ENCODE results near the gene SLC35A1.

SLC35A1 gene

DNA sequence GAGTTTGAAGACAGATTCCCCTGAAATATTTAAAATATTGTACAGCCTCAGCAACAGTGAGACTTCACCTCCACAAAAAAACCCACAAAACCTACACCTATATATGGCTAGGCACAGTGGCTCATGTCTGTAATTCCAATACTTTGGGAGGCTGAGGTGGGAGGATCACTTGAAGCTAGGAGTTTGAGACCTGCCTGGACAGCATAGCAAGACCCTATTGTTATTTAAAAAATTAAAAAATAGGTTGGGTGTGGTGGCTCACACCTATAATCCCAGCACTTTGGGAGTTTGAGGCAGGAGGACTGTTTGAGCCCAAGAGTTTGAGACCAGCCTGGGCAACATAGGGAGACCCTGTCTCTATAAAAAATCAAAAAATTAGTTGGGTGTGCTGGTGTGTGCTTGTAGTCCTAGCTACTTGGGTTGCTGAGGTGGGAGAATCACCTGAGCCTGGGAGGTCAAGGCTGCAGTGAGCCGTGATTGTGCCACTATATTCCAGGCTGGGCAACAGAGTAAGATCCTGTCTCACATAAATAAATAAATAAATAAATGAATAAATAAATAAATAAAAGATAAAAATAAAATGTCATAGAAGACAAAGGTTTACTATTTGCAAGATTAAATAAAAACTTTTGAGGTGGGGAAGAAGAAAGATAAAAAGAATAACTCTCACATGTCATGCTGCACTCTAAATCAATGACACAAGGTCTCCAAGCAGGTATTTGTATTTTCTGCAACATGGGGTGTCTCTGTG is 65.9 kb downstream of the SLC35A1 start:
- Histone ChIP-seq H2AFZ (ENCODE audit: low read depth, low read length) (no peak overlapping the region), H2BK120ac (ENCODE audit: low read depth, low read length) (no peak overlapping the region), H2BK5ac (ENCODE audit: low read depth, low read length, poor library complexity, severe bottlenecking) (no peak overlapping the region), H3K23ac (ENCODE audit: low read length in 2 of 2) (no peak overlapping the region), H3K27me3 (ENCODE audit: control insufficient read depth in 1 of 2, insufficient read depth in 1 of 2, low read length in 2 of 2) (no peaks in the 10 kb centered on the region), H2AK5ac (ENCODE audit: low read length, severe bottlenecking) (no peak overlapping the region), H3K9me3 (ENCODE audit: control insufficient read depth, low read length) (peaks cover 9% of the 10 kb centered on the region), H3K36me3 (ENCODE audit: control insufficient read depth in 1 of 2, insufficient read depth in 2 of 2, low read depth in 1 of 2, low read length in 2 of 2) (peaks cover 26 to 84% of the 10 kb centered on the region in 2 experiments), H3K4ac (ENCODE audit: low read depth in 1 of 2, low read length in 2 of 2) (no peak overlapping the region), H2BK15ac (ENCODE audit: low read depth, poor library complexity, severe bottlenecking) (no peak overlapping the region), H3K27ac (ENCODE audit: low read length, poor library complexity, severe bottlenecking) (no peak overlapping the region), H3K4me2 (ENCODE audit: low read length, poor library complexity, severe bottlenecking) (no peak overlapping the region), H3K4me3 (ENCODE audit: insufficient read depth in 1 of 2, low read depth in 1 of 2, low read length in 2 of 2) (no peak overlapping the region), H4K8ac (ENCODE audit: low read length) (no peak overlapping the region), H2BK12ac (ENCODE audit: low read length in 2 of 2) (no peak overlapping the region), H3K18ac (ENCODE audit: low read depth in 1 of 2, low read length in 2 of 2) (no peak overlapping the region), H3K9ac (ENCODE audit: low read length) (no peak overlapping the region), H3K4me1 (ENCODE audit: control insufficient read depth, insufficient read depth, low read depth, low read length) (peaks cover 2% of the 10 kb centered on the region), H3K79me1 (replicated peaks; ENCODE audit: low read length, poor library complexity, severe bottlenecking) (peaks cover 24% of the 10 kb centered on the region), H3K14ac (ENCODE audit: low read length in 2 of 2) (no peak overlapping the region), H4K91ac (ENCODE audit: low read length) (no peak overlapping the region)
- WGBS, result no CpG with 5 or more reads among the region's 1 CpG
- DNase-seq, result no peak

DNA sequence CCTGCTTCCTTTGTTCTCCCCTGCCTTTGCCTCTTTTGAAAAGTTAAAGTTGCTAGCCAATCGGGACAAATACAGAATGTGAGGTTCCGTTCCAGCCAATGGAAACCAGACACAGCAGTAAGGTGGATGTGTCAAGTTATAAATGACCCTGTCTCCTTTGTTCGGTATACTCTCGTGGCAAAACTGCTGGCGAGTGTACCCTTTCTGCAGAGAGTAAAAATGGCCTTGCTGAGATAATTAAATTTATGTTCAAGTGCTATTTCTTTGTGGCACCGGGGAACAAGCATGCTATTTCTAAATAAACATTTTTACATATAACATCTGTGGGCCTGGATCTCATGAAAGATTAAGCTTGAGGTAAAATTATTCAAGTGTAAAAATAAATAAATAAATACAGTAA is 66.8 kb downstream of the SLC35A1 start:
- no peak overlapping the region for H2BK12ac ChIP-seq (ENCODE audit: low read length in 2 of 2)

DNA sequence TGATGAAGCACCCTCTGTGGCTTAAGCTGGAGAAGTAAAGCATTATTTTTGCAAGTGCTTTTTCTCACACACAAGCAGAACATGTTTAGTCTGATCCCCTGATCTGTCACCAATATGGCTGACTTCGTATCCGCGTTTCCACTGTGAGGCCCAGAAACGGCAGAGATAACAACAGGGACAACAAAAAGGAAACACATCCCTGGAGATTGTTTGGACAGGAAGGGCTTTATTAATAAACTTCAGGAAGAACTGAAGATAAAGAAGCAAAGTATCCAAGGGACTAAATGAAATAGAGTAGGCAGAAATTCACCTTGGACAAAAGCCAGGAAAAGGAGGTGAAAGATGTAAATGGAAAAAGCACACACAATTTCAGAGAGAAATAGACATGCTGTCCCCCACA is 67.8 kb downstream of the SLC35A1 start:
- peaks cover 9% of the 10 kb centered on the region for H3K9me3 ChIP-seq (ENCODE audit: control insufficient read depth, low read length)
- H3K79me1 ChIP-seq (replicated peaks; ENCODE audit: low read length, poor library complexity, severe bottlenecking), result peaks cover 23% of the 10 kb centered on the region
- H3K14ac ChIP-seq (ENCODE audit: low read length in 2 of 2), result no peak overlapping the region
- 95% methylated on average over 4 of the region's 4 CpGs for WGBS
- no peak overlapping the region for H3K9ac ChIP-seq (ENCODE audit: low read length)
- H3K4me1 ChIP-seq (ENCODE audit: control insufficient read depth, insufficient read depth, low read depth, low read length), result no peaks in the 10 kb centered on the region
- H2BK15ac ChIP-seq (ENCODE audit: low read depth, poor library complexity, severe bottlenecking), result no peak overlapping the region
- H2BK12ac ChIP-seq (ENCODE audit: low read length in 2 of 2), result no peak overlapping the region
- no peak overlapping the region for H3K4ac ChIP-seq (ENCODE audit: low read depth in 1 of 2, low read length in 2 of 2)
- H2BK5ac ChIP-seq (ENCODE audit: low read depth, low read length, poor library complexity, severe bottlenecking), result no peak overlapping the region
- H3K27ac ChIP-seq (ENCODE audit: low read length, poor library complexity, severe bottlenecking), result no peak overlapping the region
- no peak overlapping the region for H2AK5ac ChIP-seq (ENCODE audit: low read length, severe bottlenecking)
- H4K91ac ChIP-seq (ENCODE audit: low read length), result no peak overlapping the region
- DNase-seq, result no peak
- H3K23ac ChIP-seq (ENCODE audit: low read length in 2 of 2), result no peak overlapping the region
- no peaks in the 10 kb centered on the region for H3K27me3 ChIP-seq (ENCODE audit: control insufficient read depth in 1 of 2, insufficient read depth in 1 of 2, low read length in 2 of 2)
- no peak overlapping the region for H2BK120ac ChIP-seq (ENCODE audit: low read depth, low read length)
- no peak overlapping the region for H3K4me2 ChIP-seq (ENCODE audit: low read length, poor library complexity, severe bottlenecking)
- no peak overlapping the region for H4K8ac ChIP-seq (ENCODE audit: low read length)
- no peak overlapping the region for H3K4me3 ChIP-seq (ENCODE audit: insufficient read depth in 1 of 2, low read depth in 1 of 2, low read length in 2 of 2)
- H3K18ac ChIP-seq (ENCODE audit: low read depth in 1 of 2, low read length in 2 of 2), result no peak overlapping the region
- peaks cover 25 to 84% of the 10 kb centered on the region in 2 experiments for H3K36me3 ChIP-seq (ENCODE audit: control insufficient read depth in 1 of 2, insufficient read depth in 2 of 2, low read depth in 1 of 2, low read length in 2 of 2)
- H2AFZ ChIP-seq (ENCODE audit: low read depth, low read length), result no peak overlapping the region

More for the DNA sequence above, 66.8 kb downstream of the SLC35A1 start:
- H4K91ac ChIP-seq (ENCODE audit: low read length), result no peak overlapping the region
- no peak overlapping the region for H2BK5ac ChIP-seq (ENCODE audit: low read depth, low read length, poor library complexity, severe bottlenecking)
- H3K79me1 ChIP-seq (replicated peaks; ENCODE audit: low read length, poor library complexity, severe bottlenecking), result peaks cover 23% of the 10 kb centered on the region
- DNase-seq, result no peak
- no peak overlapping the region for H3K27ac ChIP-seq (ENCODE audit: low read length, poor library complexity, severe bottlenecking)
- no peak overlapping the region for H2AK5ac ChIP-seq (ENCODE audit: low read length, severe bottlenecking)
- H3K9ac ChIP-seq (ENCODE audit: low read length), result no peak overlapping the region
- H3K9me3 ChIP-seq (ENCODE audit: control insufficient read depth, low read length), result peaks cover 9% of the 10 kb centered on the region
- no peak overlapping the region for H3K4me3 ChIP-seq (ENCODE audit: insufficient read depth in 1 of 2, low read depth in 1 of 2, low read length in 2 of 2)
- no peaks in the 10 kb centered on the region for H3K27me3 ChIP-seq (ENCODE audit: control insufficient read depth in 1 of 2, insufficient read depth in 1 of 2, low read length in 2 of 2)
- no peak overlapping the region for H2AFZ ChIP-seq (ENCODE audit: low read depth, low read length)
- no peak overlapping the region for H2BK15ac ChIP-seq (ENCODE audit: low read depth, poor library complexity, severe bottlenecking)
- no peak overlapping the region for H3K23ac ChIP-seq (ENCODE audit: low read length in 2 of 2)
- H3K4me2 ChIP-seq (ENCODE audit: low read length, poor library complexity, severe bottlenecking), result no peak overlapping the region
- WGBS, result 100% methylated on average over 3 of the region's 6 CpGs
- H2BK120ac ChIP-seq (ENCODE audit: low read depth, low read length), result no peak overlapping the region
- H3K4me1 ChIP-seq (ENCODE audit: control insufficient read depth, insufficient read depth, low read depth, low read length), result peaks cover 2% of the 10 kb centered on the region
- H3K18ac ChIP-seq (ENCODE audit: low read depth in 1 of 2, low read length in 2 of 2), result no peak overlapping the region
- H3K14ac ChIP-seq (ENCODE audit: low read length in 2 of 2), result no peak overlapping the region
- H3K36me3 ChIP-seq (ENCODE audit: control insufficient read depth in 1 of 2, insufficient read depth in 2 of 2, low read depth in 1 of 2, low read length in 2 of 2), result peaks cover 25 to 84% of the 10 kb centered on the region in 2 experiments
- no peak overlapping the region for H4K8ac ChIP-seq (ENCODE audit: low read length)
- H3K4ac ChIP-seq (ENCODE audit: low read depth in 1 of 2, low read length in 2 of 2), result no peak overlapping the region

DNA sequence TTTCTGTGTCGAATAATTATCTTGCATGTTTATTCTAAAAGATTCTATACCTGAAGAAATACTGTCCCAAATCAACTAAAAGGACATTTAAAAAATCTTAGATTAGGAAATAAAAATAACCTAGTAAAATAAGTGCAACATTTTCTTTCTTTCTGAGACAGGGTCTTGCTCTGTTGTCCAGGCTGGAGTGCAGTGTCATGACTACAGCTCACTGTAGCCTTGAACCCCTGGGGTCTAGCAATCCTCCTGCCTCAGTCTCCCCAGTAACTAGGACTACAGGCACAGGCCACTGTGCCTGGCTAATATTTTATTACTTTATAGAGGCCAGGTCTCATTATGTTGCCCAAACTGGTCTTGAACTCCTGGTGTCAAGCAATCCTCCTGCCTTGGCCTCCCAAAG is 68.3 kb downstream of the SLC35A1 start:
- no peaks in the 10 kb centered on the region for H3K4me1 ChIP-seq (ENCODE audit: control insufficient read depth, insufficient read depth, low read depth, low read length)
- H3K18ac ChIP-seq (ENCODE audit: low read depth in 1 of 2, low read length in 2 of 2), result no peak overlapping the region
- H3K9me3 ChIP-seq (ENCODE audit: control insufficient read depth, low read length), result peaks cover 9% of the 10 kb centered on the region
- H2AK5ac ChIP-seq (ENCODE audit: low read length, severe bottlenecking), result no peak overlapping the region
- H3K4ac ChIP-seq (ENCODE audit: low read depth in 1 of 2, low read length in 2 of 2), result no peak overlapping the region
- no peak overlapping the region for H2AFZ ChIP-seq (ENCODE audit: low read depth, low read length)
- DNase-seq, result no peak
- no peak overlapping the region for H2BK12ac ChIP-seq (ENCODE audit: low read length in 2 of 2)
- H3K9ac ChIP-seq (ENCODE audit: low read length), result no peak overlapping the region
- no peak overlapping the region for H3K4me2 ChIP-seq (ENCODE audit: low read length, poor library complexity, severe bottlenecking)
- no peak overlapping the region for H2BK15ac ChIP-seq (ENCODE audit: low read depth, poor library complexity, severe bottlenecking)
- peaks cover 23% of the 10 kb centered on the region for H3K79me1 ChIP-seq (replicated peaks; ENCODE audit: low read length, poor library complexity, severe bottlenecking)
- no peak overlapping the region for H2BK120ac ChIP-seq (ENCODE audit: low read depth, low read length)
- no peak overlapping the region for H2BK5ac ChIP-seq (ENCODE audit: low read depth, low read length, poor library complexity, severe bottlenecking)
- no peak overlapping the region for H3K27ac ChIP-seq (ENCODE audit: low read length, poor library complexity, severe bottlenecking)
- no peak overlapping the region for H3K23ac ChIP-seq (ENCODE audit: low read length in 2 of 2)
- no peak overlapping the region for H3K4me3 ChIP-seq (ENCODE audit: insufficient read depth in 1 of 2, low read depth in 1 of 2, low read length in 2 of 2)
- no peak overlapping the region for H3K14ac ChIP-seq (ENCODE audit: low read length in 2 of 2)
- no peaks in the 10 kb centered on the region for H3K27me3 ChIP-seq (ENCODE audit: control insufficient read depth in 1 of 2, insufficient read depth in 1 of 2, low read length in 2 of 2)
- H4K91ac ChIP-seq (ENCODE audit: low read length), result no peak overlapping the region
- WGBS, result no CpG with 5 or more reads among the region's 1 CpG
- peaks cover 25 to 89% of the 10 kb centered on the region in 2 experiments for H3K36me3 ChIP-seq (ENCODE audit: control insufficient read depth in 1 of 2, insufficient read depth in 2 of 2, low read depth in 1 of 2, low read length in 2 of 2)
- no peak overlapping the region for H4K8ac ChIP-seq (ENCODE audit: low read length)
